Adipocyte (in vitro differentiated cells): ENCODE data around the gene GNAT1.
A peak's percentile ranks its signal among the peaks of the same experiment; 100 is the strongest.

Experiments
- DNase-seq: peaks from one replicate; pipeline ENCODE4 v3.0.0-alpha.2; 2015; ENCODE audit warnings: low read depth
- H3K27me3 ChIP-seq: replicated peaks from 2 replicates; pipeline ENCODE4 v1.7.0; 2013; ENCODE audit warnings: mild to moderate bottlenecking, low read length, moderate library complexity; ENCODE audit not compliant: control insufficient read depth, insufficient read depth
- H3K36me3 ChIP-seq: 2 replicates; pipeline ENCODE4 v1.7.0; 2013; ENCODE audit warnings: low read length, mild to moderate bottlenecking, moderate library complexity; ENCODE audit not compliant: control insufficient read depth, insufficient read depth, severe bottlenecking
- H3K4me1 ChIP-seq: 2 replicates; pipeline ENCODE4 v1.7.0; 2013; ENCODE audit warnings: mild to moderate bottlenecking, low read length, moderate library complexity; ENCODE audit not compliant: control insufficient read depth, insufficient read depth
- H3K4me3 ChIP-seq: 2 replicates; pipeline ENCODE4 v1.7.0; 2013; ENCODE audit warnings: mild to moderate bottlenecking, low read length, moderate library complexity
- H3K9ac ChIP-seq: 2 replicates; pipeline ENCODE4 v1.7.0; 2013; ENCODE audit warnings: mild to moderate bottlenecking, low read length, moderate library complexity
- H3K9me3 ChIP-seq: 2 replicates; pipeline ENCODE4 v1.7.0; 2013; ENCODE audit warnings: mild to moderate bottlenecking, low read length, moderate library complexity; ENCODE audit not compliant: control insufficient read depth

GNAT1 gene

DNA sequence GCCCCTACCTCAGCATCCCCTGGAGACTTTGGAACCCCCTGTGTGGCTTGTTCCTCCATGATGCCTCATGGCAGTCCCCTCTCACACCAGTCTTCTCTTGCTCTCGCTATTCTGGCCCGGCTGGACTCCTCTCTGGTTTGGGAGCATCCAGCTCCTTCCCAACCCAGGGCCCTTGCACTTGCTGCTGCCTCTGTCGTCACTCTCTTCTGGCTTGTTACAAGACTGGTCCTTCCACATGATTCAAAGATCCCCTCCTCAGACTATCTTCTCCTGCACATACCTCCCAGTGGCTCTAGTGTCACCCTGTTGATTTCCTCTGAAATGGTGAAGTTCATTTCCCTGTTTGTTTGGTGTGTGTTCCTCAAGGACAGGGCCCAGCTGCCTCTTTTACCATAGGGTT lies 38.1 kb downstream of the GNAT1 start:
- Histone ChIP-seq H3K9ac (no peak overlapping the region), H3K4me1 (peaks cover 10% of the 10 kb centered on the region), H3K36me3 (no peaks in the 10 kb centered on the region), H3K4me3 (no peak overlapping the region), H3K27me3 (peaks cover 4% of the 10 kb centered on the region), H3K9me3 (no peaks in the 10 kb centered on the region)
- no peak for DNase-seq

DNA sequence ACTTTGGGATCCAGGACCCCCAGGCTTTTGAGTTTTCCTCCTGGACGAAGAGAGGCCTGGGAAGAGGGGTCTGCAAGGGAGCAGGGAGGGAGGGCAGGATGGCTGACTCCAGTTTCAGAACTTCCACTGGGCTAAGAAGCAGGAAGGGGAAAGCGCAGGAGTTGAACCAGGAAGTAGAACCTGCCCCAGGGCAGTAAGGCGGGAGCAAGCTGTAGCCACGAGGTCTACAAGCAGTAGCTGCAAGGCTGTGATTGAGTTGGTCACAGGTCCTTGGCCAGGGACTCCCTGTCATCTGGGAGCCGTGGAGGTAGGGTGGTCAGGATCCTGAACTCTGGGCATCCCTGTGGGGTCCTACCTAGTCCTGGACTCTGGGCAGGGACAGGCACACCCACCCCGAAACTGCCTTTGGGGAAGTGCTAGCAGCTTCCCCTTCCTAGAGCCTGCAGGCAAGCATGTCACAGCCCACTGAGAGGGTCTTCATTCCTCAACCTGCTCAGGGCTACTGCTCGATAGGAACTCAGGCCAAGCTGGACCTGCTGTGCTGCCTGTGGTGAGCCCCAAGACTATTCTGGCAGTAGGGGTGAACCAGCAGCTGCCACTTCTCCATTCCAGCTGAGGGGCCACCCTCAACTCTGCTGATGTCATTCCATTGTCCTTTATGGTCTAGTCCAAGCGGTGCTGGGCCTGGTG lies 38.8 kb downstream of the GNAT1 start:
- Histone ChIP-seq H3K9me3 (no peaks in the 10 kb centered on the region), H3K4me1 (peaks cover 14% of the 10 kb centered on the region), H3K4me3 (no peak overlapping the region), H3K9ac (no peak overlapping the region), H3K36me3 (no peaks in the 10 kb centered on the region), H3K27me3 (peaks cover 3% of the 10 kb centered on the region)
- DNase-seq, result no peak

DNA sequence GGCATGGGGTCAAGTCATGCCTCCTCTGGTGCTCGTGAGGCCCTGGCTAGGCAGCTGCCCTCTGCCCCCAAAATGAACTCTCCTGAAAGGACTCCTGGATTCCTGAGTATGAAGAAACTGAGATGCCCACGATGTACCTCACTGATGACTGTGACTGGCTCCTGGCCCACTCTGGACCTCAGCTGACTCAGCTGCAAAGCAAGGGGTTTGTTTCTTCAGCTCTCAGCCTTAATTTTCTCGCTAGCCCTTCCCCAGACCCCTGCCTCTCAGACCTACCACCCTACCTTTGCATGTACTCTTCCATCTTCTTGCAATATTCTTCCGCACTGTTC lies 39.4 kb downstream of the GNAT1 start:
- no peaks in the 10 kb centered on the region for H3K9me3 ChIP-seq

GRCh38 chr3:50231581-50231980 lies 40.2 kb downstream of the GNAT1 start:
- no peak for DNase-seq
- Histone ChIP-seq H3K4me3 (no peak overlapping the region), H3K36me3 (no peaks in the 10 kb centered on the region), H3K9ac (no peak overlapping the region), H3K4me1 (peaks cover 17% of the 10 kb centered on the region), H3K9me3 (no peaks in the 10 kb centered on the region), H3K27me3 (no peaks in the 10 kb centered on the region)

More for the DNA sequence above, 39.4 kb downstream of the GNAT1 start:
- Histone ChIP-seq H3K9ac (no peak overlapping the region), H3K36me3 (no peaks in the 10 kb centered on the region), H3K27me3 (no peaks in the 10 kb centered on the region), H3K4me3 (no peak overlapping the region), H3K4me1 (peaks cover 17% of the 10 kb centered on the region)
- no peak for DNase-seq

DNA sequence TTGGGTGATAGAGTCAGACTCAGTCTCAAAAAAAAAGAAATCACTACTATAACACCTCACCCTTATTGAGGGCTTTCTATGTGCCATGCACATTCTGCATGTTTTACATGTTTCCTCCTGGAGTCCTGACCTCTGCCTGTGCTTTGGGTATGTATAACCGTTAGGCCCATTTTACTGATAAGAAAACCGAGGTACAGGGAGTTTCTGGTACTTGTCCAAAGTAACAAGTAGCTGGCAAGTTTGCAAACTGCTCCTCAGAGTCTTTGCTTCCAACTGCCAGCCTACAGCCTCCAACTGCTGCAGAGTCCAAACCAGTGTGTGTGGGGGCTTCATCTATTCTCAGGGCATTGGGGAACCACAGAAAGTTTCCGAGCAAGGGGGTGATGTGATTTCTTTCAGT lies 40.9 kb downstream of the GNAT1 start:
- no peak for DNase-seq
- Histone ChIP-seq H3K9ac (no peak overlapping the region), H3K27me3 (no peaks in the 10 kb centered on the region), H3K36me3 (no peaks in the 10 kb centered on the region), H3K4me3 (no peak overlapping the region), H3K9me3 (no peaks in the 10 kb centered on the region), H3K4me1 (peaks cover 14% of the 10 kb centered on the region)

DNA sequence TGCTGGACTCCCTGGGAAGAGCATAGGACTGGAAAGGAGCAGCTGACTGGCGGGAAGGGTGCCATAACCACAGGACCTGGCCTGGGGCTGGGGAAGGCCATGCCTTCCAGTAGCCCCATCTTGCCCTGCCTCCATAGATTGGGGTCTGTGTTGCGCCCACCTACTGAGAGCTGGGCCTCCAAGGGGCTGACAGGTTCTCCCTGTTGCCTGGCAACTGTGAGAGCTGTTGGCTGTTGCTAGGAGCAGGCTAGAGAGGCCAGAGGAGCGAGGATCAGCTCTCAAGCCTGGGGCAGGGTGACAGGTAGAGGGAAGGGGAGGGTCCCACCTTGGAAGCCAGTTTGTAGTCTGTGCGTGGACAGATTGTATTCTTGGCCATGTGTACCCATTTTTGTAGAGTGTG lies 41.8 kb downstream of the GNAT1 start:
- no peak for DNase-seq

DNA sequence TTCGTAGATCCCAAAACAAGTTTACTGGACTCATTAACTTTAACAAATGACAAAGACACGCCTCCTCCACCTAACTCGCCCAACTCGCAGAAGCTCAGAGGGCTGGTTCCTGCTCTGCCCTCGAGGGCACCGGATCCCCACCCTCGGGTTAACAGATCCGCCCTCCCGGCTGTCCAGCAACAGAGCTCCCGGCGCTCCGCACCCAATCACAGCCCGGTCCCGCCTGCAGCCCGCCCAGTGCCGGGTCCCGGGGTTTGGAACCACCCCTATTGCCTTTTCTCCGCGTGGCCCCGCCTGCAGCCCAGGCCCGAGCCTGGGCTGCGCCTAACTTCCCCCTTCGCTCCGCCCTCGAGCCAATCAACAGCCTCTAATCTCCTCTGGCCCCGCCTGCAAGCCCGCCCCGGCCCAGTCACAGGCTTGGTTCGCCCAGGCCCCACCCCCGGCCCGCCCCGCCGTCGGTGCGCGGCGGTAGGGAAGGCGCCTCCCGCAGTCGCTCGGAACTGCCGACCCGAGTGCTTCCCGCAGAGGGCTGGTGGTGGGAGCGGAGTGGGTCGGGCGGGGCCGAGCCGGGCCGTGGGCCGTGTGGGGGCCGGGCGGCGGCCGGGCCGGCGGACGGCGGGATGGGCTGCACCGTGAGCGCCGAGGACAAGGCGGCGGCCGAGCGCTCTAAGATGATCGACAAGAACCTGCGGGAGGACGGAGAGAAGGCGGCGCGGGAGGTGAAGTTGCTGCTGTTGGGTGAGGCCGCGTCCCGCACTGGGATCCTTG lies 44.5 kb downstream of the GNAT1 start, which contains the start of gene GNAI2:
Gene GNAI2 (plus strand): TSS at position 489 of the 768 bp plus-strand sequence. CDS start 132 bp downstream, at position 621.
- no peaks in the 10 kb centered on the region for H3K36me3 ChIP-seq
- no peaks in the 10 kb centered on the region for H3K27me3 ChIP-seq
- H3K4me3 ChIP-seq, result peak within 1 kb of the TSS; percentile 94
- H3K9me3 ChIP-seq, result no peaks in the 10 kb centered on the region
- peak within 1 kb of the TSS; percentile 96 for H3K9ac ChIP-seq
- DNase-seq, result peak; percentile 100
- H3K4me1 ChIP-seq, result peaks cover 25% of the 10 kb centered on the region

More for the DNA sequence above, 41.8 kb downstream of the GNAT1 start:
- Histone ChIP-seq H3K4me3 (no peak overlapping the region), H3K36me3 (no peaks in the 10 kb centered on the region), H3K9ac (no peak overlapping the region), H3K9me3 (no peaks in the 10 kb centered on the region), H3K27me3 (no peaks in the 10 kb centered on the region), H3K4me1 (peaks cover 13% of the 10 kb centered on the region)

- Histone ChIP-seq H3K27me3 (no peaks in the 10 kb centered on the region), H3K4me3 (peak overlapping the region; percentile 94), H3K36me3 (no peaks in the 10 kb centered on the region), H3K4me1 (peaks cover 25% of the 10 kb centered on the region), H3K9ac (peak overlapping the region; percentile 96), H3K9me3 (no peaks in the 10 kb centered on the region)
- peak; percentile 21 for DNase-seq
These were observed 45.2 kb downstream of the GNAT1 start for GRCh38 chr3:50236484-50237132.

DNA sequence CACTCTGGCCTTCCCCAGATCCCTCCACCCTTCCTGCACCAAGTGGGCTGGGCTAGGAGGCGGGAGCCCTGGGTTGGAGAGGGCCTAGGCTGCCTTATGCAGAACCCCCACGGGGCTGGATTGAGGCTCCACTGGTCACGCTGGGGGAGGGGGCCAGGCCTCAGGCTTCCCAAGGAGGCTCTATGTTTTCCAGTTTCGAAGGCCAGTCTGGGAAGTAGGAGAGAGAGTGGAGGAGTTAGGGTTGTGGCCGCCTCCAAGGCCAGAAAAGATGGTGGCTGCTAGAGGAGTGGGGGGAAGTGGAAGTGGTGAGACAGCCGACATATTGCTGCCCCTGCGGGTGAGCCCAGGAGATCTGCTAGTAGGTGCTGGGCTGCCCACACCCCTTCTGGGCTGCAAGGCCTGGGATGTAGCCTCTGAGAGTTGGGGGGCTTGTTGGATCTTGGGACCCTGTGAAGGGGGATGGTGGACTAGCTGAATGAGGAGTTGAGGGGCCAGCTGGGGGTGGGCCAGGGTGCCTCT lies 45.8 kb downstream of the GNAT1 start:
- DNase-seq, result peak; percentile 59
- Histone ChIP-seq H3K4me1 (peaks cover 25% of the 10 kb centered on the region), H3K4me3 (peak overlapping the region; percentile 94), H3K27me3 (no peaks in the 10 kb centered on the region), H3K9ac (peak overlapping the region; percentile 96), H3K36me3 (no peaks in the 10 kb centered on the region), H3K9me3 (no peaks in the 10 kb centered on the region)

DNA sequence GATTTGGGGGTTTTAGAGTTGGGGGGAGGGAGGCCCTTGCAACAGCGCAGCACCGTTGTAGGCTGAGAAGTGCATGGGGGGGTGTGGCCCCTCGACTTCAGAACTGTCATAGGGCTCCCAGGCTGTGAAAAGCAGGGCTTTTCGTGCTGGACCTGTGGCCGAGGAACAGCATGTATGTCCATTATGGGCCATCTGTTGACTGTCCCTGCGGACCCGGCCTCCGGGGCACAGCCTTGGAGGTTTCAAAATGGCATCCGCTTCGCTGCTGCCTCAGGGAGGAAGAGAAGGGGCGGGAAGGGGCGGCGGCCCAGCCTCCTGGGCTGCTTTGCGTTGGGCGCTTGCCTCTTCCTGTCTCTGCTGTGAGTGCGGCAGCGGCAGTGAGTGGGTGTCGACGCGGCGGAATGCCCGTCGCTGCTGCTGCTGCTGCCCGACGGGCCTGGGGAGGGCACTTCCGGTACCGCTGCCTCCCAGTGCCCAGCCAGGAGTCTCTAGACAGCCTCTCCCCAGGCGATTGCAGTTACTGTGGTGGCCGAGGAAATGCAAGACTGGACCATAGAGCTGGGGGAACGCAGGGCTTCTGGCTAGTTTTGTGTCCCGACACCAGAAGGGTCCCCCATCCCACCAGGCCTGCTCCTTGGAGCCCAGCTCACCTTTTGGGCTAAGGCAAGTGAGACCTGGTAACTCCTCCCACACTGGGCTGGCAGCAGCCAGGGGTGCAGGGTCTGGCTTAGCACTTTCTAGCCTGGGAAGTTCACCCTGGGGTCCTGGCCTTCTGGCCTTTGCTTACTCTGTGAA lies 46.5 kb downstream of the GNAT1 start:
- Histone ChIP-seq H3K9ac (peak overlapping the region; percentile 96), H3K4me1 (peaks cover 30% of the 10 kb centered on the region), H3K4me3 (peak overlapping the region; percentile 94), H3K27me3 (no peaks in the 10 kb centered on the region), H3K36me3 (no peaks in the 10 kb centered on the region), H3K9me3 (no peaks in the 10 kb centered on the region)
- DNase-seq, result peak; percentile 93
